Posterior cingulate gyrus (tissue), 11 donors: Measurements from ENCODE around the gene GLUD1.
"Not testable (repeated sequence)": the region's sequence is repeated elsewhere in the genome, so short reads cannot be mapped to it uniquely, and the experiment has no call there.

ENCODE experiments used
- DNase-seq, 10 donors: peaks; one replicate each; pipeline versions ENCODE4 v3.0.0 to v3.0.0-alpha.2; 2020 to 2021; ENCODE audit warnings: mixed read lengths in 3 of 10
- intact Hi-C: fragments of 100-400 bp; cut with DNase I; formaldehyde crosslinking; loops from one replicate; pipeline ENCODE4 v1.15.1; 2023

GLUD1 gene

GRCh38 chr10:87092376-87092860 lies 2.2 kb downstream of the GLUD1 start:
- intact Hi-C loops: no loop called here
- DNase-seq: no peak

- no peak for DNase-seq
- intact Hi-C loops: no loop called here
Observed at GRCh38 chr10:87090779-87091178, 3.9 kb downstream of the GLUD1 start.

DNA sequence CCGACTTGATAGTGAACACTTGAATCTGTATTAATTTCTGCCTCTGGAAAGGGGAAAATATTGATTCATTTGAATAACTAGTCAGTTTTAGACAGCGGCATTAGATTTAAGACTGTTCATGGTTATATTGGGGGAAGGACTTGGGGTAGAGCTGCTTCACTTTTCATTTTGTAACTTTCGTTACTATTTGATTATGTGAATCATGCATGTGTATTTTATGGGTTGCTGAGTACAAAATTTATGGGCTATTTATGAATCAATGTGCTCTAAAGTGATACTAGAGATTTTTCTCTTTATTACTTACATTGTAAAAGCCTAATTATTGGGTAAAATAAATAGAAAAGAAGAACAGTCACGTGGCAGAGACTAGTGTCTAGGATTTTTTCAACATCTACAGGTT lies 4.9 kb downstream of the GLUD1 start:
- intact Hi-C loops: no loop called here
- no peak for DNase-seq

DNA sequence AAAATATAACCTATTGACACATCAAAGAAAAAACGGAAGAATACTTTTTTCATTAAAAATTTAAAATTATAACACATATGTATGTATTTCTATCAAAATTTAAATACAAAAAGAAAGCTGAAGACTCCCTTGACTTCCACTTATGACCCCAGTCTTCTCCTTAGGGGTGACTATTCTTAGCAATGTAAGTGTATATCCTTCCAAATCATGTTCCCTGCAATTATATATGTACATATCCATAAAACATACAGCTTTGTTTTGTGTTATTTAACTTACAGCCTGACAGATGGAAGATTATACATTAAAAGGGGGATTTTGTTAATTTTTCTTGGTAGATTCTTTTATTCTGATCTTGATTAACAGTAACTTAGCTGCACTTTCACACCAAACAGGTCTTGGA lies 9.1 kb downstream of the GLUD1 start:
- intact Hi-C loops: no loop called here

DNA sequence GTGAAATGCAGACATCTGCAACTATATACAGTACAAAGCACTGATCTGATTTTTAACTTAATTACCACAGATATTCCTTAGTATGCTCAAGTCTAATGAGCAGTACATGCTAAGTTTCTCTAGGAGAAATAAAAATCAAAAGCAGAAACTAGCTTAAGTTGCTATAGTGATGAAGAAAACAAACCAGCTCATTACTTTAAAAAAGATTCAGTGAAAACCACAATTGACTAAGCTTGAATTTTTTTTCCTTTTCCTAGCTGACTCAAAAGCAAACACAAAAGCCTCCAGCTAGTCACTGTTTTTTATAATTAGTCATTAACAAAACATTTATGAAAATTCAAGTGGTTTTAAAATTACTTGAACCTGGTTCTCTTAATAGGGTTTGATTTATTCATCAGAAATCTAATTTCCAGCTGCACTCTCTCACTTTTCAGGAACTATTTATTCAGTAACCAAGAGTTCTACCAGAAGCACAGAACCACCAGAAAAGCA lies 10.3 kb downstream of the GLUD1 start:
- DNase-seq, intact Hi-C loops: not testable (repeated sequence)

More for the DNA sequence above, 9.1 kb downstream of the GLUD1 start:
- DNase-seq: no peak

DNA sequence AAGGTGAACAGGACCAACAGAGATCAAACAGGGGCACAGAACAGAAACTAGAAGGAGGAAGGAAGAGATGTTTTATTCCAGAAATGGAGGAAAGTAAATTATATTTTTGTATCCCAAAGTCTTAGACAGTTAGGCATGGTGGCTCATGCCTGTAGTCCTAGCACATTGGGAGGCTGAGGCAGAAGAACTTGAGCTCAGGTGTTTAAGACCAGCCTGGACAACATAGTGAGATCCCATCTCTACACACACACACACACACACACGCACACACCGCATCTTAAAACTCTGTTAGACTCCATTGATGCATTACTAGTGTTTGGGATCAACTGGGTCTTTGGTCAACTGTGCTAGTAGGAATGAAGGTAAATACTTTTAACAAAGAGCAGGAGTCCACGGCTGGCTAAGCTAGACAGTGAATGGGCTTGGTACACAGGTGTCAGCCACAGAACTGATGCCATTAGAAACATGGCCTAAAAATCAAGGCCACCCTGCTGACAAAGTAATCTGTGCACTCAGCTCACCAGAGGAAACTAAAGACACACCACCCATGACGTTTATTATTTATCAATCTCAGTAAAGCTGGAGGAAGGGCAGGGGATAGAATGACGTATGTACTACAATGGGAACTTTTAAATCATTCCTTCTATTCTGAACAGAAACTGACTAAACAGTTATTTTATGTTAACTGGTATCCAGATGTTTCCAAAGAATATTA lies 10.9 kb downstream of the GLUD1 start:
- intact Hi-C loops: not testable (repeated sequence)
- DNase-seq: peak in 1 of 10 donors; percentile 17

DNA sequence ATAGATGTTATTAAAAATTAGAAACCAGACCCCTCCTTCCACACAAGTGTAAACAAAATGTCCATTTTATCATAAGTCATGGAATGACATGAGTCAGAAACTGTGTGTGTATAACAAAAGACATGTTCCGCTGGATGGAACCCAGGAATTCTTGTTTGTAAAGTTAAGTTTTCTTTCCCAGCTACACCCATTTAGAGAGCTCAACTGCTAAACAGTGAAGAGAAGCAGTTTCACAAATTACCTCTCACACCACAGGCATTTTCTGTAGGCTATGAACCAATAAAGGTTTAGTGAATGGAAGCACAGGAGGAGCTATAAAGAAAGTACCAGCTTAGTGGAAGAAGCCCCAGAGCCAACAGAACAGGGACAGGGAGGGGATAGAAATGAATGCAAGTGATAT lies 12.4 kb downstream of the GLUD1 start:
- DNase-seq, intact Hi-C loops: not testable (repeated sequence)

- DNase-seq, intact Hi-C loops: not testable (repeated sequence)
Observed at GRCh38 chr10:87081574-87081973, 13.1 kb downstream of the GLUD1 start.

DNA sequence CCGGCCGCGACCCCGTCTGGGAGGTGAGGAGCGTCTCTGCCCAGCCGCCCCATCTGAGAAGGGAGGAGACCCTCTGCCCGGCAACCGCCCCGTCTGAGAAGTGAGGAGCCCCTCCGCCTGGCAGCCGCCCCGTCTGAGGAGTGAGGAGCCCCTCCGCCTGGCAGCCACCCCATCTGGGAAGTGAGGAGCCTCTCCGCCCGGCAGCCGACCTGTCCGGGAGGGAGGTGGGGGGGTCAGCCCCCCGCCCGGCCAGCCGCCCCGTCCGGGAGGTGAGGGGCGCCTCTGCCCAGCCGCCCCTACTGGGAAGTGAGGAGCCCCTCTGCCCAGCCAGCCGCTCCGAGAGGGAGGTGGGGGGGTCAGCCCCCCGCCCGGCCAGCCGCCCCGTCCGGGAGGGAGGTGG lies 14.0 kb downstream of the GLUD1 start:
- peak in 1 of 10 donors; percentile 62 for DNase-seq
- intact Hi-C loops: not testable (repeated sequence)

DNA sequence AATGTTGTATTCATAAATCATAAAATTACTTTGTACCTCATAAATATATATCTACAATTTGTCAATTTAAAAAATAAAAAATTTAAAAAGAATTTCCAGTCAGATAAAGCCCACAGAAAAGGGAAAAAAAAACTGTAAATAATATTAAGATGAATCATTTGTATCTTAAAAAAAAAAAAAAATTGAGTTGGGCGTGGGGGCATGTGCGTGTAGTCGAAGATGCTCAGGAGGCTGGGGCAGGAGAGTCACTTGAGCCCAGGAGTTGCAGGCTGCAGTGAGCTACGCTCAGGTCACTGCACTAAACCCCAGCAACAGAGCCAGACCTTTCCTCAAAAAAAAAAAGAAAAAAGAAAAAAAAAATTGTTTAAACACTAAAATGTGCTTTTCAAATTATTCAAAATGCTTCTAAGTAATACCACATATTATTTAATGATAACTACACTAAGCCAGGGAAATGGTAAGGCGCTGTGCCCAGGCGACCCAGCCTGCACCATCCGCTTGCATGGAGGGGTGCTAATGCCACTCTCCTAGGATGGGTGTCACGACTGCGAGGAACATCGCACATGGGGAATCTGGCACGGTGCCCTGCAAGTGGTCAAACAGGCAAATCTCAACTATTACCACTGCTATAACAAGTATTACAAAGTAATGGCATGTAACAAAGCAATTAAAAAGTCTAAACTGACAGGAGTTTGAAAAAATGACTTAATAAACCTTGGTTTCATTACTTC lies 15.4 kb downstream of the GLUD1 start:
- peak in 1 of 10 donors; percentile 74 for DNase-seq

GRCh38 chr10:87076421-87076820 lies 18.2 kb downstream of the GLUD1 start:
- DNase-seq, intact Hi-C loops: not testable (repeated sequence)

More for the DNA sequence above, 15.4 kb downstream of the GLUD1 start:
- intact Hi-C loops: no loop called here

GRCh38 chr10:87072449-87072848 lies 22.2 kb downstream of the GLUD1 start:
- intact Hi-C loops: no loop called here
- no peak for DNase-seq

DNA sequence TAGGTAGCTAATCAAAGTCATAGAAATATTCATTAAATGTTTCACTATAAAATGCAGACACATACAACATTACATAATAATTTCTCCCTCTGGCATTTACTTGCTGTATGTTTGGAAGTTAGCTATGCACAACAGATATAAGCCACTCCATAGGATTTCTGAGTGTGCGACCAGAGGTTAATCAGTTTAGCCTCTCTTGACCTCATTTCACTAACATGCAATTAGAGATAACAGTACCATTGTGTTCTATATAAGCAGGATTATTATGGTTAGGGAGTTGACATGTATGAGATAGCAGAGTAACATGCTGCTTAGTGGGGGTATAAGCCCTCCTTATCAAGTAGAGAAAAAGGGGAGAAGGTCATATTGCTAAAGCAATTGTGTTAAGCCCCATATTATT lies 26.4 kb downstream of the GLUD1 start:
- intact Hi-C loops: no loop called here
- DNase-seq: no peak

DNA sequence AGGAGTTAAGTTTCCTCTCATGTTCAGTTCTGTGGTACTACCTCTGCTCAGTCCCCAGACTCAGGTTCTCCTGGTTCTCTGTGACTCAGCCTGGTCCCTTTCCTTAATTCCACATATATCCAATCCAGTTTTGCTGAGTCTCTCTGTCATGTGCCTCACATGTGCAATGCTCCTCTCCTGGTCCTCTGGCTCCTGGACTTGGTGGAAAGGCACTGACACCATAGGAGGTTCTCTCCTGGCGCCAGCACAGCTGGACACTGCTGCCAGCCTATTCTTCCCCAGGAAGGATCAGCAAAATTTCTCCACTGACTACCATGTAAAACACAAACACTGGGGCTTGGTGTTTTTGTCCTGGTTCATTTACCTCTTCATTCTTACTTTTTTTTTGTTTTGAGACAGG lies 27.8 kb downstream of the GLUD1 start:
- intact Hi-C loops: no loop called here
- no peak for DNase-seq

DNA sequence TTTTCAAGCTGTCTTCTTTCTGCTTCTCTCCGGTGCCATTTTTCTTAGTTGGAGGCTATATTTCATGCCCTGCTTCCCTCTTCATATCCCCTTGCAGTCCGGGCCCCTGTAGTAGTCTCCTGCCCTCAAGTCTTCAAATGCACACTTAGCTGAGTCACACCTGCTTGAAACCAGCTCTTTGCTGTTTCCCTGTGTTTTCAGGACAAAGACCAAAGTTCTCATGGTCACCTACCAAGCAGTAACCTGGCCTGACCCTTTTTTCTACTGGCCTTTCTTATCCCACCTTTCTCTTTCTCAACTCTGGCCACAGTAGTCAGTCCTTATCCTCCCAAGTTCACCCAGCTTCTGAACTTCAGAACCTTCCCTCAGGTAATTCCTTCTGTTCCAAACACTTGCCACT lies 28.5 kb downstream of the GLUD1 start:
- intact Hi-C loops: no loop called here
- no peak for DNase-seq

DNA sequence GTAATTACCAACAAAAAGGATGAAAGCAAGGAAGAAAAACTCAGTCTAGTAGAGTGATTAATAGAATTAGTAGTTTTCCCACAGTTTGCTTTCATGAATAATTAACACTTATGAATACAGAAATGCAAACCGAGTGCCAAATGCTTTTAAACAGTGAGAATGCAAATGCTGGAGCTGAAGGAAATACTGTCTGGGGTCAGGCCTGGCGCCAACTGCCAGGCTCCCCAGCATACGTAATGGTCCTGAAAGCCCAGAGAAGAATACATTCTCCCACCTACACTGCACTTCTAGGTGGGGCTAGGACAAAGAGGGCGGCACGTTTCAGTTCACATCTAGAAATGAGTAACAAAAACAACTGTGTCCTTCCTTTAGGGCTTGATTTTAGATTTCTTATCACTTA lies 30.0 kb downstream of the GLUD1 start:
- intact Hi-C loops: no loop called here
- peak in 4 of 10 donors; percentile 21 to 90 (median 32) for DNase-seq

- DNase-seq: no peak
- intact Hi-C loops: no loop called here
Observed at GRCh38 chr10:87060280-87060928, 34.2 kb downstream of the GLUD1 start.

GRCh38 chr10:87059401-87059800 lies 35.2 kb downstream of the GLUD1 start:
- no peak for DNase-seq
- intact Hi-C loops: no loop called here

GRCh38 chr10:87058171-87058570 lies 36.5 kb downstream of the GLUD1 start:
- DNase-seq: no peak
- intact Hi-C loops: no loop called here

DNA sequence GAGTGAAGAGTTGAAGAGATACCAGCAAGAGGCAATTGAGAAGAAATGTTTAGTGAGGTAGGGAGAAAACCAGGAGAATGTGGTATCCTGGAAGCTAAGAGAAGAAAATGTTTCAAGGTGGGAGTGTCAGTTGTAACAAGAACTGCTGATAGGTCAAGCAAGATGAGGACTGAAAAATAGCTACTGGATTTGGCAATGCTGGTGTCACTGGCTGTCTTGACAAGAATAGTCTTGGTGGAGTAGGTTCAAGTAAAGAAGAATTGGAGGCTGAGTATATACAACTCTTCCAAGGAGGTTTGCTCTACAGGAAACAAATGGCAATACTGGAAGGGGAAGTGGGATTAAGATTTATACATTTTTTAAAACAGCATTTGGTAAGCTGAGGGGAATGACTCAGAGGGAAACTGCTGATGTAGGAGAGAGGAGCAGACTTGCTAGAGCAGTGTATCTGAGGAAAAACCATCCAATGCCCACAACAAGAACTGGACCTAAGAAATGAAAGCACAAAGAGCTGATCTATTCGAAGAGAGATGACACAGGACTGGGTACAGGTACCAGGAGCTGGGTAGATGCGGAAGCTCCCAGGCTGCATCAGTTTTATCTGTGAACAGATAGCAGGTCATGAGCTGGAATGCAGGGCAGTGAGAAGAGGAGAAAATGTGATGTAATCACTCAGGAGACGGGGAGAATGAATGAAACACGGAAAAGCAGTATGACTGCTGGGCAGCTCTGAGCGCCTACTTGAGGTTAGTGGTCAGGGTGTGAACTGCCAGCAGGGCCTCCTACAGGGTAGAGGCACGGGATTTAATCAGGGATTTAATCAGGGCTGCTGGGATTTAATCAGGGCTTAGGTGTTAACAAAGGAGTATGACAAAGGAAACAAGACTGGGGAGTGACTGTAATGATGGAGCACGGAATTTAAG lies 40.0 kb downstream of the GLUD1 start:
- no peak for DNase-seq
- intact Hi-C loops: no loop called here
